Mononuclear cell (primary cell): ENCODE results near the gene FIGNL2. TPM values are rescaled to one million over a fixed set of nuclear protein-coding genes. Genes with fewer than 3 reads are reported as not detected.
"Not testable (repeated sequence)": the region's sequence is repeated elsewhere in the genome, so short reads cannot be mapped to it uniquely, and the experiment has no call there.

Experiments
- H3K27me3 ChIP-seq: 2 replicates; pipeline ENCODE4 v1.6.0; 2011; ENCODE audit warnings: low read length, control low read depth; ENCODE audit not compliant: insufficient read depth
- H3K4me1 ChIP-seq: 2 replicates; pipeline ENCODE4 v1.5.1; 2011; ENCODE audit warnings: mild to moderate bottlenecking, low read length, control low read depth; ENCODE audit not compliant: insufficient read depth
- H3K4me3 ChIP-seq: 2 replicates; pipeline ENCODE4 v1.5.1; 2011; ENCODE audit warnings: mild to moderate bottlenecking, low read length, moderate library complexity
- H3K9me3 ChIP-seq: 2 replicates; pipeline ENCODE4 v1.5.1; 2011; ENCODE audit warnings: low read depth, mild to moderate bottlenecking, control low read depth, low read length
- total RNA-seq: library from RNA; depleted of rRNA; stranded (reverse); fragments of >200 nt; gene quantifications from one replicate; pipeline ENCODE4 v1.2.3, GENCODE V29; 2012

FIGNL2 gene
- total RNA-seq, 1 donor = 0.31 TPM

DNA sequence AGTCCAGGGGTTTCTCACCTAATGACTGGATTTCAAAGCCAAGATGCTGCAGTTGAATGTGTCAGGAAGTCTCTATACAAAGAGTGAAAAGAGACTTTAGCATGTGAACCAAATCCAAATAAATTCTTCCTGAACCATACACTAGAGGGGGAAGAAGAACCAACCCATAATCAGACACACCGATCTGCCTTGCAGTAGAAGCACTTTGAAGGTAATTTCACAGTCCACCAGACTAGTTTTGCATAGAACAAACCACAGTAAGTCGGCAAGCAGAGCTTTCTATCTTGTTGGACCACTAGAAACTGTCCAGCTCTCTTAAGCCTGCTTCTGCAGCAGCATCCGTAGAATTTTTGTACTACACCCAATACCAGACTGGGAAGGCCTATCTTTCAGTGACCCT lies 39.3 kb downstream of the FIGNL2 start:
- Histone ChIP-seq H3K4me1 (peaks cover 10% of the 10 kb centered on the region), H3K27me3 (no peaks in the 10 kb centered on the region), H3K9me3 (no peaks in the 10 kb centered on the region), H3K4me3 (no peak overlapping the region)

DNA sequence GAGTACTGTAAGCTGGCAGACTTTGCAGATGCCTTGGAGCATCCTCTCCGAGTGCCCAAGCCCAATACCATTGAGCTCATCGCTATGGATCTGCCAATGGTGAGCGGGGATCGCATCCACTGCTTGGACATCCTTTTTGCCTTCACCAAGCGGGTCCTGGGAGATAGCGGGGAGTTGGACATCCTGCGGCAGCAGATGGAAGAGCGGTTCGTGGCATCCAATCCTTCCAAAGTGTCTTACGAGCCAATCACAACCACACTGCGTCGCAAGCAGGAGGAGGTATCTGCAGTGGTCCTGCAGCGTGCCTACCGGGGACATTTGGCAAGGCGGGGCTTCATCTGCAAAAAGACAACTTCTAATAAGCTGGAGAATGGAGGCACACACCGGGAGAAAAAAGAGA lies 41.6 kb downstream of the FIGNL2 start:
- Histone ChIP-seq H3K4me3 (no peak overlapping the region), H3K4me1 (peaks cover 4% of the 10 kb centered on the region), H3K9me3 (no peaks in the 10 kb centered on the region), H3K27me3 (no peaks in the 10 kb centered on the region)

DNA sequence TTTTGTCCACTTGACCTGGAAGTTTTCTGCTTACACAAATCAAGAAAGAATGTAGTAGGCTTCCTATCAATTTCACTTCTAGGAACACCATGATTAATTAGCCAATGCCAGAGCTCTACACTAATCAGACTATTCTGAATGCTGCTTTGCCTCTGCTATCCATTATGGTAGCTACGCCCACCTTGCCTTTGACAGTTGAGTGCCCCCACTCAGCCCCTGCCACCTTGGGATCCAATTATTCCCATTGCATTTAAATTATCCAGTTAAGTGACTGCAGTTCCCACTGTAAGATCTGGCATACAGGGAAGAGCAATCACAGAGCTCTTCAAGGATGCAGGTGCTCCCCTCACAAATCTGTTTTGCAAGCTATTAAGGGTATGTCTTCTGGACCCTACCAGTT lies 47.5 kb downstream of the FIGNL2 start:
- no peaks in the 10 kb centered on the region for H3K27me3 ChIP-seq
- H3K9me3 ChIP-seq = no peaks in the 10 kb centered on the region
- H3K4me1 ChIP-seq = no peaks in the 10 kb centered on the region
- H3K4me3 ChIP-seq = no peak overlapping the region

DNA sequence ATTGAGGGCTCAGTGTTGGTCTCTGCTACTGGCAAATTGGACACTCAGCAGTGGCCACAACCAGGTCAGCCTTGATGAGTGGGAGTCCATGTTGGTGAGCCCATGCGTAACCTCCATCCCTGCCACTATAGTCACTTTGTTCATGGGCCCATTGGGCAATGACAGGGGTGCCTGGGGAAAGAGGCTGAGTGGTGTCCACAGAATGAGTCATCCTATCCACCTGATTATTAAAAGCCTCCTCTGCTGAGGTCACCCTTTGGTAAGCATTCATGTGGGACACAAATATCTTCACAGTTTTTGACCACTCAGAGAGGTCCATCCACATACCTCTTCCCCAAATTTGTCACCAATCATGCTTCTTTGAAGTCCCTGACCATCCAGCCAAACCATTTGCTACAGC lies 50.0 kb downstream of the FIGNL2 start:
- Histone ChIP-seq H3K9me3 (no peaks in the 10 kb centered on the region), H3K4me1 (no peaks in the 10 kb centered on the region), H3K27me3 (no peaks in the 10 kb centered on the region), H3K4me3 (no peak overlapping the region)

DNA sequence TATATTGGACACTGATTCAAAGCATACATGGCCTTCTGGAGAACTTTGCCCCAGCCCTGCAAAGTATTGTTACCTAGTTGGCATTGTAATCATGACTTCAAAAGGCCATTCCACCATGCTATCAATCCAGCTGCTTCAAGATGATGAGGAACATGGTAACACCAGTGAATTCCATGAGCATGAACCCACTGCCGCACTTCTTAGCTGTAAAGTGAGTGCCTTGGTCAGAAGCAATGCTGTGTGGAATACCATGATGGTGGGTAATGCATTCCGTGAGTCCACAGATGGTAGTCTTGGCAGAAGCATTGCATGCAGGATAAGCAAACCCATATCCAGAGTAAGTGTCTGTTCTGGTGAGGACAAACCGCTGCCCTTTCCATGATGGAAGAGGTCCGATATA lies 50.5 kb downstream of the FIGNL2 start:
- H3K27me3 ChIP-seq = not testable (repeated sequence)

DNA sequence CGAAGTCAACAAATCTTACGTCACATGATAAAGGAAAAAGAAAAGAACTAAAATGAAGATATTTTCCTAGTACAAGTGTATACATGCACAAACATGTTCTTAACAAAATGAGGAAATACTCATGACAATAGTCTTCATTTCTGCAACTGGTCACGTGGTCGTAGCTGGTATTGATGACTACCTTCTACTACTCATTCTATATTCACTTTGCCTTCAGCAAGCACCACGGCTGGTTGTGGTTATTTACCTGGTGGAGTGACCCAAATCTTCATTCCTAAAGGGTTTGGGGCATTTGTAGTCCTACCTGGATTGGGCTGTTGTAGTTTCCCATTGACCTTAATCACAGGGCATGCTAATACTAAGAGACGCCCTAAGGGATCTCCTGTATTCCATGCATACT lies 51.2 kb downstream of the FIGNL2 start:
- no peaks in the 10 kb centered on the region for H3K9me3 ChIP-seq
- no peaks in the 10 kb centered on the region for H3K27me3 ChIP-seq
- H3K4me3 ChIP-seq = no peak overlapping the region

More for the DNA sequence above, 50.5 kb downstream of the FIGNL2 start:
- H3K4me3 ChIP-seq, H3K4me1 ChIP-seq, H3K9me3 ChIP-seq: not testable (repeated sequence)

DNA sequence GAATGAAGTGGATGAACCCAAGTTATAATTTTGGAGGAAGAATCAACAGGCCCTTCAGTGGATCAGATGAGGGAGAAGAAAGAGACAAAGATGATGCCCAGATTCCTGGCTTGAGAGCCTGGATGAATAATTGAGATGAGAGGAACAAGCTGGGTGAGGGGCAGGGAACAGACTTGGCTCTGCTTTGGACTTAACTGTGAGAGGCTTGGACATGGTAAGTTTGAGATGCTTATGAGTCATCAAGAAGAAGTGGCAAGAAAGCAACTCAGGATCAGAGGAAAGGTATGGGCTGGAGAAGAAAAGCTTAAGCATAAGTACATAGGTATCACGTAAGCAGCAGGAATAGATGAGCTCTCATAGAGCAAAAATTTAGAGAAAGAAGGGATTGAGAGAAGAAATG lies 55.3 kb downstream of the FIGNL2 start:
- Histone ChIP-seq H3K27me3 (no peaks in the 10 kb centered on the region), H3K9me3 (no peaks in the 10 kb centered on the region), H3K4me1 (no peaks in the 10 kb centered on the region)

More for the DNA sequence above, 51.2 kb downstream of the FIGNL2 start:
- H3K4me1 ChIP-seq = no peaks in the 10 kb centered on the region

DNA sequence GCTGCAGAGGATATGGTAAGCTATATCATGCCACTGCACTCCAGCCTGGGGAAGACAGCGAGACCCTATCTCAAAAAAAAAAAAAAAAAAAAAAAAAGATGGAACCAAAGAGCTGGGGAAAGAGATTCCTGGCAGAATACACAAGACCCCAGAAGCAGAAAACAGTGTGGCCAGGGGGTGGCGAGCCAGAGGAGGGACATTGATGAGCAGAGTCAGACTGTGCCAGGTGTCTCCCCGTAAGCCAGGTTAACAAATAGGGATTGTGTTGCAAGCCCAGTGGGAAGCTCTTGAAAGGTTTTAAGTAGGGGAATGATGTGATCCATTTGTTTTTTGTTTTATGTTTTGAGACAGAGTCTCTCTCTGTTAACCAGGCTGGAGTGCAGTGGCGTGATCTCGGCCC lies 56.1 kb downstream of the FIGNL2 start:
- no peak overlapping the region for H3K4me3 ChIP-seq
- H3K27me3 ChIP-seq = no peaks in the 10 kb centered on the region
- no peaks in the 10 kb centered on the region for H3K9me3 ChIP-seq
- no peaks in the 10 kb centered on the region for H3K4me1 ChIP-seq

More for the DNA sequence above, 55.3 kb downstream of the FIGNL2 start:
- H3K4me3 ChIP-seq = no peak overlapping the region

DNA sequence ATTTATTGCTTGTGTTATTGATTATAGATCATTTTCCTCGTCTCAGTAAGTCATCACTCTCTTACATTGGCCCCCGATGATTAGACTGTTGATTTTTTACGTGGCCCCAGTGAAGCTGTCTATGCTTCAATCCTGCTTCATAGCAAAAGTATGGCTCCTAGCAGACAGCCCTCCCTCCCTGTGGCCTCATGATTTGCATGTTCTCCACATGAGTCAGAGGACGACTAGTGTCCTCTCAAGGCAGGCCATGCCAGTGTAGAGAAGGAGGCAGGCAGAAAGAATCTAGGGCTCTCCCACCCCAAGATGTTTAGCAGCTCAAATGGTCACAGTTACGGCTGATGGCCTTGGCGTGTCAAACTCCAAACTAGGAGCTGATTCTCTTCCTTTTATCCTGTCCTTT lies 59.6 kb downstream of the FIGNL2 start:
- Histone ChIP-seq H3K27me3 (no peaks in the 10 kb centered on the region), H3K4me3 (no peak overlapping the region), H3K4me1 (no peaks in the 10 kb centered on the region), H3K9me3 (no peaks in the 10 kb centered on the region)

DNA sequence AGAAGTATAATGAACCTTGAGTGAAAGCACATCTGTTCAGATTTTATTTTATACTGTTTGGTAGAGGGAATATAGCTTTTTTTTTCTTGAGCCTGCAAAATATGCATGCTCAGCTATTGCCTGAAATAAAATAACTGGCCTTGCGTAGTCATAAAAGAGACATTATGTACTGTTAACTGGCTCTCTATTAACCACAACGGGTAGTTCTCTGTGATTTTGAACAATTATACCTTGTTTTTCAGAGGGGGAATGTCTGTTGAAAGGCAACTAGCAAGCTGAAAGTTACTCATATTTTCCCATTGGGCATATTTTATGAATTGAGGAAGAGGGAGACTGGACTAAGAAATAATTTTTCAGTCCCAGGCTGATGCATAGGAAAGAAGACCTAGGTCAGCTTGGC lies 62.6 kb downstream of the FIGNL2 start:
- H3K9me3 ChIP-seq = no peaks in the 10 kb centered on the region
- no peaks in the 10 kb centered on the region for H3K4me1 ChIP-seq
- H3K4me3 ChIP-seq = no peak overlapping the region
- H3K27me3 ChIP-seq = no peaks in the 10 kb centered on the region

DNA sequence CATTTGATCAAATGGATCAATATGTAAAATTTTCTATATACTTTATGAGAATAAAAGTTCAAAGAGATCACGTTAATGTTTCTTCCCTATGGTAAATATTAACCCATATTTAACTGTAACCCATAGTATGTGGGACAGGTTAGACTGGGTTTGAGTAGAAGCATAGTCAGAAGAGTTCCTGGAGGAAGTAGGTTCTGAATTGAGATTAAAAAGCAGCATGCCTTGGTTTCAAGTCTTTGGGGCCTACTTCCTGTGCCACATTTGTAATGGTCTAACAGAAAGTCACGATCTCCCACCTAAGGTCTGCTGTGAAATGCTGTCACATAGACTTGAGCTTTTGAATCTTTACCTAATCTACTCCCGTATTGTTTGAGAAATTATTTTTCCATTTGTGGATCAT lies 63.8 kb downstream of the FIGNL2 start:
- no peaks in the 10 kb centered on the region for H3K9me3 ChIP-seq
- no peaks in the 10 kb centered on the region for H3K4me1 ChIP-seq
- no peaks in the 10 kb centered on the region for H3K27me3 ChIP-seq
- H3K4me3 ChIP-seq = no peak overlapping the region

DNA sequence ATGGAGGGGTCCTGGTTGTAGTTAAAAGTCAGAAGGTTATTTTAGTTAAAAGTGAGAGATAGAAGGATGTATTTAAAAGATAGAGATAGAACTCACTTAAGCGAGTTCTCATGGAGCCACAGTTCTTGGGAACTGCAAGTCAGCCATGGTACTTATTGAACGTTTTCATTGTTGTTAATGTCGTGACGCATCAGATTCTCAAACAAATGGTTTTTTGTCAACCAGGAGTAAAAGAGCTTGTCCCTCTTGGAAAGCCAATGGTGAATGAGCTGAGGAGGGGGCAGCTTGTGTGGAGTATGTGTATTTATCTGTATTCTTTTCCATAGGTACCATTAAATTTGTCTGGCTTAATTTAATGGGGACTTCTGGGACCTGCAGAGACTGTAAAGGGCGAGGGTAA lies 68.6 kb downstream of the FIGNL2 start:
- H3K4me3 ChIP-seq = no peak overlapping the region
- no peaks in the 10 kb centered on the region for H3K4me1 ChIP-seq
- no peaks in the 10 kb centered on the region for H3K9me3 ChIP-seq
- H3K27me3 ChIP-seq = no peaks in the 10 kb centered on the region

DNA sequence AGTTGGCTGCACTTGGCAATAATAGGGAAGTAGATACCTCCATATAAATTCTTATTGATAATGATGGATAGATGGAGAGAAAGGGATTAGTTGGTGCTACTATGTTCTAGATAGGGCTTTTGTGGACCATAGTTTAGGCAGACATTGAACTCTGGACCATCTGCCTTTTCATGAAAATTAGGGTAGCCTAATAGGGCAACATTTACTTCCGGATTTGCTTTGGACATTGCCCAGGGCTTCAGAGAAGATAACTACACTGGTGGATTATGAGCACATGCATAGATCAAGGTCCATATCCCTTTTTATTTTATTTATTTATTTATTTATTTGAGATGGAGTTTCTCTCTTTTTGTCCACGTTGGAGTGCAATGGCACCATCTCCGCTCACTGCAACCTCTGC lies 70.5 kb downstream of the FIGNL2 start:
- Histone ChIP-seq H3K27me3 (no peaks in the 10 kb centered on the region), H3K4me1 (peaks cover 9% of the 10 kb centered on the region), H3K9me3 (no peaks in the 10 kb centered on the region), H3K4me3 (no peak overlapping the region)

DNA sequence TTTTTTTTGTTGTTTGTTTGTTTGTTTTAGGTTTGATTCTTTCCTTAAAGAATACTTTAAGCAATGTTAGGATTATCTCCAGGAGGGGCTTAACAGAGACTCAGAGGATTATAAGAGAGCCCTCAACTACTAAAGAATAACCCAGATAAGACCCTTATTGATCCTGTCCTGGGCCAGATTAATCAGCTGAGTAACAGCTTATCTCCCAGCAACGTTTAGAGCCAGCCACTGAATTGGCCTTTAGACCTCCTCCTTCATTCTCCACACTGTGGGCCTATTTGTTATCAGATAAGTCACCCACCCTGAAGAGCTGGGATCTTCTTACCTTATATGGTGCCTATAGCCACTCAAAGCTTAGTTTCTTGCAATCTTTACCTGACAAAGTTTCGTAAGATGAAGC lies 71.1 kb downstream of the FIGNL2 start:
- H3K9me3 ChIP-seq = no peaks in the 10 kb centered on the region

DNA sequence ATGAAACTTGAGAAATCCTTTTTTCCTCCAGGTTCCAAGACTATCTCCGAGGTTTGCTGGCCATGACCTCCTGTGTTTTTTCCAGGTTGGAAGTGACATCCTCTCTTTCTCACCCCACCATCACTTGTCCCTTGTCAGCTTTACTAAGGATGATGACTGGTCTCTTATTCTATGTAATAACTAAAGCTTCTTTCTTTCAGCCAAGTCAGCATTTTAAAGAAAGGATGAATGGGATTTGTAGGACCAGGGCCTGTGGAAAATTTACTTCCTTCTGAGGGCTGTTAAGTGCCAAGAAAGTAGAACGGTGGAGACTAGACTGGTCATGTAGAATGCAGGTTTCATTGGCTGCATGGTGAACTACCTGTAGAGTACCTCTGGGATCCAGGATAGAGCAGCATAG lies 73.6 kb downstream of the FIGNL2 start:
- Histone ChIP-seq H3K4me3 (no peak overlapping the region), H3K9me3 (no peaks in the 10 kb centered on the region), H3K4me1 (peaks cover 9% of the 10 kb centered on the region), H3K27me3 (no peaks in the 10 kb centered on the region)

More for the DNA sequence above, 71.1 kb downstream of the FIGNL2 start:
- Histone ChIP-seq H3K27me3 (no peaks in the 10 kb centered on the region), H3K4me1 (peaks cover 9% of the 10 kb centered on the region), H3K4me3 (no peak overlapping the region)

DNA sequence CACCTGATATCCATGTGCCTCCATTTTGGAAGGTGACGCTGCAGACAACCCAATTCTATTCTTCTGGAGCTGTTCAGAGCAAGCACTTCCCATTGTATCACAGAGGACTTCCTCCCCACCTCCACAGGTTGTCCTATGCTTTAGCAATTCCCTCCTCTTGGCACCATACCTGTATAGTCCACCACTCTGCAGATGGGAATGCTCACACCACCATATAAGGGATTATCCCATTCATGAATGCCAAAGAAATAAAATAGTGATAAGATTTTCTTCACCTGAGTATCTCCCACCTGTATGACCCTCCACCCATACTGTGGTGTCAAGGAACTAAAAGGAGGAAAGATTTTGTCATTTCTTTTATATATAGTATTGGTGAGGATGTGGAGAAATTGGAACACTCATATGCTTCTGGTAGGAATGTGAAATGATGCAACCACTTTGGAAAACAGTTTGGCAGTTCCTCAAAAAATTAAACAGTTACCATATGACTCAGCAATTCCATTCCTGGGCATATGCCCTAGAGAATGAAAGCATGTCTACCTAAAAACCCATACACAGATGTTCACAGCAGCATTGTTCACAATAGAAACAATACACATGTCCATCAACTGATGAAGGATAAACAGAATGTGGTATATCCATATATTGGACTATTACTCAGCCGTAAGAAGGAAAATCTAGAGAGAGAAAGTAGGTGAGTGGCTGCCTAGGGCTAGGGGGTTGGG lies 75.2 kb downstream of the FIGNL2 start:
- Histone ChIP-seq H3K27me3 (no peaks in the 10 kb centered on the region), H3K4me1 (peaks cover 9% of the 10 kb centered on the region), H3K9me3 (no peaks in the 10 kb centered on the region), H3K4me3 (no peak overlapping the region)
